ENCODE results near the gene RGL1. TPM values are rescaled to one million over a fixed set of nuclear protein-coding genes. Genes with fewer than 3 reads are reported as not detected.
"Not testable (repeated sequence)": the region's sequence is repeated elsewhere in the genome, so short reads cannot be mapped to it uniquely, and the experiment has no call there.

RGL1 gene
- 10 to 100 TPM; 35.2 to 44.1 (median 41.1) TPM for polyA plus RNA-seq (ENCODE audit: insufficient read depth in 1 of 5, insufficient read length in 5 of 5, low replicate concordance in 1 of 5)
- long read RNA-seq, donor 1, full-length matches to known transcripts = 5 of 24 reads
- long read RNA-seq, donor 1, partial matches to known transcripts = 19 of 24 reads
- long read RNA-seq, donor 1, other reads (novel, unspliced or antisense) = 0 of 24 reads
- long read RNA-seq, donor 2, full-length matches to known transcripts = 5 of 5 reads
- long read RNA-seq, donor 2, partial matches to known transcripts = 0 of 5 reads
- long read RNA-seq, donor 2, other reads (novel, unspliced or antisense) = 0 of 5 reads
- long read RNA-seq, donor 3, full-length matches to known transcripts = 2 of 2 reads
- long read RNA-seq, donor 3, partial matches to known transcripts = 0 of 2 reads
- long read RNA-seq, donor 3, other reads (novel, unspliced or antisense) = 0 of 2 reads
- long read RNA-seq, donor 4, full-length matches to known transcripts = 2 of 2 reads
- long read RNA-seq, donor 4, partial matches to known transcripts = 0 of 2 reads
- long read RNA-seq, donor 4, other reads (novel, unspliced or antisense) = 0 of 2 reads
- long read RNA-seq, donor 5, full-length matches to known transcripts = 3 of 9 reads
- long read RNA-seq, donor 5, partial matches to known transcripts = 6 of 9 reads
- long read RNA-seq, donor 5, other reads (novel, unspliced or antisense) = 0 of 9 reads
- long read RNA-seq, donor 6, full-length matches to known transcripts = 4 of 4 reads
- long read RNA-seq, donor 6, partial matches to known transcripts = 0 of 4 reads
- long read RNA-seq, donor 6, other reads (novel, unspliced or antisense) = 0 of 4 reads
- long read RNA-seq, donor 7, full-length matches to known transcripts = 6 of 19 reads
- long read RNA-seq, donor 7, partial matches to known transcripts = 13 of 19 reads
- long read RNA-seq, donor 7, other reads (novel, unspliced or antisense) = 0 of 19 reads
- long read RNA-seq, donor 8, full-length matches to known transcripts = 4 of 4 reads
- long read RNA-seq, donor 8, partial matches to known transcripts = 0 of 4 reads
- long read RNA-seq, donor 8, other reads (novel, unspliced or antisense) = 0 of 4 reads

- peak; percentile 79 to 84 for DNase-seq
These were observed at the start of gene RGL1 for GRCh38 chr1:183804916-183805841. TSS of gene RGL1 (plus strand) at chr1:183805120. CDS start at chr1:183805298, 178 bp downstream.

GRCh38 chr1:183756326-183756725 lies 48.6 kb upstream of the RGL1 start:
- DNase-seq = no peak

GRCh38 chr1:183757061-183757460 lies 47.9 kb upstream of the RGL1 start:
- DNase-seq = no peak

GRCh38 chr1:183758913-183759312 lies 46.0 kb upstream of the RGL1 start:
- DNase-seq = no peak

GRCh38 chr1:183760661-183761060 lies 44.3 kb upstream of the RGL1 start:
- no peak for DNase-seq

GRCh38 chr1:183761871-183762270 lies 43.0 kb upstream of the RGL1 start:
- no peak for DNase-seq

- not testable (repeated sequence) for DNase-seq
These were observed 42.1 kb upstream of the RGL1 start for GRCh38 chr1:183762856-183763255.

- no peak for DNase-seq
These were observed 39.9 kb upstream of the RGL1 start for GRCh38 chr1:183764981-183765380.

GRCh38 chr1:183769956-183770815 lies 34.7 kb upstream of the RGL1 start:
- no peak for DNase-seq

- no peak for DNase-seq
These were observed 34.1 kb upstream of the RGL1 start for GRCh38 chr1:183770816-183771128.

- no peak for DNase-seq
These were observed 31.2 kb upstream of the RGL1 start for GRCh38 chr1:183773482-183774274.

- no peak for DNase-seq
These were observed 30.0 kb upstream of the RGL1 start for GRCh38 chr1:183774938-183775337.

- no peak for DNase-seq
These were observed 28.2 kb upstream of the RGL1 start for GRCh38 chr1:183776731-183777130.

- DNase-seq = peak; percentile 49 to 72
These were observed 27.6 kb upstream of the RGL1 start for GRCh38 chr1:183777328-183777727.

GRCh38 chr1:183778045-183778444 lies 26.9 kb upstream of the RGL1 start:
- DNase-seq = peak; percentile 58 to 64

GRCh38 chr1:183778568-183779433 lies 26.1 kb upstream of the RGL1 start:
- no peak for DNase-seq

GRCh38 chr1:183780159-183780558 lies 24.8 kb upstream of the RGL1 start:
- DNase-seq = no peak

GRCh38 chr1:183780757-183781156 lies 24.2 kb upstream of the RGL1 start:
- DNase-seq = peak; percentile 76 to 81
